A549 (cell line): Measurements from ENCODE around the gene FILIP1L. TPM values are rescaled to one million over a fixed set of nuclear protein-coding genes. Genes with fewer than 3 reads are reported as not detected.

Experiments
- ATAC-seq, 2 experiments: fragments of 200-7000 bp in 1 of 2; fragments of >200 bp in 1 of 2; cut with Nextera tagmentation in 1 of 2; cut with Tn5 transposase in 1 of 2; 3 replicates each; pipeline versions ENCODE4 v1.8.0 to v1.9.1; 2018 to 2020; ENCODE audit warnings: mild to moderate bottlenecking in 1 of 2, moderate library complexity in 1 of 2
- CTCF ChIA-PET: fragments of 300-600 bp; sonication (Branson Sonifier 250); formaldehyde crosslinking; extraction: SDS; loops from one replicate; lab custom pipeline; 2021; ENCODE audit warnings: antibody characterized with exemption, inconsistent platforms; lab: Yijun Ruan, JAX
- POLR2A ChIA-PET: fragments of 350-600 bp; formaldehyde crosslinking; extraction: SDS; loops from one replicate; lab custom pipeline; 2021; ENCODE audit warnings: antibody characterized with exemption, inconsistent platforms; lab: Yijun Ruan, JAX
- DNase-seq, 2 experiments: peaks; one replicate each; pipeline versions ENCODE4 v3.0.0 to v3.0.0-alpha.2; 2011 to 2016; ENCODE audit warnings: low read depth in 1 of 2, low spot score in 1 of 2
- FAIRE-seq: peaks from 2 replicates; lab custom pipeline; 2011; peaks lifted over from hg19 to GRCh38; lab: Jason Lieb, UNC
- H3K27ac ChIP-seq, 2 experiments: fragments of >200 bp; sonication (Bioruptor Twin); formaldehyde crosslinking; 3 replicates each; pipeline ENCODE4 v1.5.1; 2016 to 2017
- H3K4me1 ChIP-seq: fragments of >200 bp; sonication (Bioruptor Twin); formaldehyde crosslinking; 3 replicates; pipeline ENCODE4 v1.6.1; 2016
- H3K4me2 ChIP-seq: fragments of >200 bp; sonication (Bioruptor Twin); formaldehyde crosslinking; 3 replicates; pipeline ENCODE4 v1.6.1; 2016
- H3K4me3 ChIP-seq: fragments of >200 bp; sonication (Bioruptor Twin); formaldehyde crosslinking; 3 replicates; pipeline ENCODE4 v1.5.1; 2016
- H3K9me3 ChIP-seq: fragments of >200 bp; sonication (Bioruptor Twin); formaldehyde crosslinking; 3 replicates; pipeline ENCODE4 v1.6.1; 2016
- BCL3 ChIP-seq: fragments of >200 bp; sonication (Bioruptor Twin); formaldehyde crosslinking; IDR thresholded peaks from 3 replicates; pipeline ENCODE4 v1.6.1; 2016
- CBX2 ChIP-seq: fragments of 200-600 bp; sonication (generic); IDR thresholded peaks from 2 replicates; pipeline ENCODE4 v1.6.1; 2016; ENCODE audit warnings: low read depth, mild to moderate bottlenecking, borderline replicate concordance
- CEBPB ChIP-seq, 2 experiments: fragments of >200 bp in 1 of 2; sonication (Bioruptor Twin) in 1 of 2; formaldehyde crosslinking in 1 of 2; IDR thresholded peaks; 2 replicates each; pipeline ENCODE4 v1.6.1; 2012 to 2016
- CHD4 ChIP-seq: fragments of 200-600 bp; sonication (generic); IDR thresholded peaks from 2 replicates; pipeline ENCODE4 v1.6.1; 2016; ENCODE audit warnings: antibody characterized with exemption, mild to moderate bottlenecking, borderline replicate concordance
- CTCF ChIP-seq: fragments of >200 bp; sonication (Bioruptor Twin); formaldehyde crosslinking; IDR thresholded peaks from 3 replicates; pipeline ENCODE4 v1.5.1; 2016
- ELK1 ChIP-seq: fragments of 150-350 bp; IDR thresholded peaks from 2 replicates; pipeline ENCODE4 v1.6.1; 2014; ENCODE audit warnings: low read depth, mild to moderate bottlenecking, low read length
- GATA3 ChIP-seq: IDR thresholded peaks from 2 replicates; pipeline ENCODE4 v1.6.1; 2012; ENCODE audit warnings: borderline replicate concordance
- HEYL ChIP-seq: fragments of 250-450 bp; sonication (Bioruptor Pico); IDR thresholded peaks from 2 replicates; pipeline ENCODE4 v1.8.0; 2021; ENCODE audit warnings: mild to moderate bottlenecking, moderate library complexity
- HOXA7 ChIP-seq: fragments of 250-450 bp; sonication (Bioruptor Pico); IDR thresholded peaks from 2 replicates; pipeline ENCODE4 v1.5.0; 2020; ENCODE audit warnings: mild to moderate bottlenecking, moderate library complexity
- HOXB13 ChIP-seq: fragments of 250-450 bp; sonication (Bioruptor Pico); IDR thresholded peaks from 2 replicates; pipeline ENCODE4 v1.5.0; 2020; ENCODE audit warnings: low read depth, mild to moderate bottlenecking, moderate library complexity
- HOXB5 ChIP-seq: fragments of 250-450 bp; sonication (Bioruptor Pico); IDR thresholded peaks from 2 replicates; pipeline ENCODE4 v1.5.0; 2020; ENCODE audit warnings: mild to moderate bottlenecking, moderate library complexity
- KDM1A ChIP-seq: fragments of 200-600 bp; sonication (generic); IDR thresholded peaks from 2 replicates; pipeline ENCODE4 v1.6.1; 2016; ENCODE audit warnings: low read depth, mild to moderate bottlenecking
- KDM5A ChIP-seq: fragments of 200-600 bp; sonication (generic); IDR thresholded peaks from 2 replicates; pipeline ENCODE4 v1.6.1; 2016; ENCODE audit warnings: antibody characterized with exemption, mild to moderate bottlenecking
- MAX ChIP-seq: IDR thresholded peaks from 2 replicates; pipeline ENCODE4 v1.6.1; 2012
- MAZ ChIP-seq: fragments of 150-350 bp; IDR thresholded peaks from 2 replicates; pipeline ENCODE4 v1.6.1; 2014; ENCODE audit warnings: antibody characterized with exemption, low read depth, low read length, borderline replicate concordance
- MYC ChIP-seq: IDR thresholded peaks from 2 replicates; pipeline ENCODE4 v1.6.1; 2012; ENCODE audit warnings: mild to moderate bottlenecking, inconsistent platforms, low read length, improper control_type of control experiment, borderline replicate concordance
- NPAS2 ChIP-seq: fragments of 250-450 bp; sonication (Bioruptor Pico); IDR thresholded peaks from 2 replicates; pipeline ENCODE4 v1.8.0; 2022; ENCODE audit warnings: mild to moderate bottlenecking, moderate library complexity, borderline replicate concordance
- PHF8 ChIP-seq: fragments of 200-600 bp; sonication (generic); IDR thresholded peaks from 2 replicates; pipeline ENCODE4 v1.6.1; 2016; ENCODE audit warnings: low read depth, mild to moderate bottlenecking, antibody characterized with exemption, moderate library complexity, borderline replicate concordance
- POLR2A ChIP-seq: IDR thresholded peaks from 2 replicates; pipeline ENCODE4 v1.6.1; 2012; ENCODE audit warnings: mild to moderate bottlenecking, low read length
- RCOR1 ChIP-seq: fragments of 150-350 bp; IDR thresholded peaks from 2 replicates; pipeline ENCODE4 v1.6.1; 2014; ENCODE audit warnings: antibody characterized with exemption, low read length, low read depth
- RFX5 ChIP-seq: fragments of 450-650 bp; IDR thresholded peaks from 2 replicates; pipeline ENCODE4 v1.7.1; 2014; ENCODE audit warnings: antibody characterized with exemption, mild to moderate bottlenecking, moderate library complexity
- SMC3 ChIP-seq: fragments of >200 bp; sonication (Bioruptor Twin); formaldehyde crosslinking; IDR thresholded peaks from 3 replicates; pipeline ENCODE4 v1.6.1; 2018; ENCODE audit warnings: inconsistent platforms
- SREBF2 ChIP-seq: fragments of 450-650 bp; IDR thresholded peaks from 2 replicates; pipeline ENCODE4 v1.6.1; 2014; ENCODE audit warnings: mild to moderate bottlenecking, moderate library complexity
- TP53 ChIP-seq: fragments of 250-450 bp; sonication (Bioruptor Pico); IDR thresholded peaks from 2 replicates; pipeline ENCODE4 v1.5.0; 2021; ENCODE audit warnings: mild to moderate bottlenecking, moderate library complexity
- ZSCAN20 ChIP-seq: fragments of 250-450 bp; sonication (Bioruptor Pico); IDR thresholded peaks from 2 replicates; pipeline ENCODE4 v1.8.0; 2022; ENCODE audit warnings: mild to moderate bottlenecking, moderate library complexity
- WGBS: methylation state at CpG from one replicate; pipeline ENCODE4 v1.1.6; 2017; ENCODE audit errors: missing lambda C conversion rate; 5-methylcytosine and 5-hydroxymethylcytosine counted together
- polyA plus RNA-seq, 4 experiments: library from polyadenylated mRNA; depleted of rRNA in 3 of 4; stranded (reverse); fragments of >200 nt; fragmentation: RNase III in 1 of 4; extraction: RNeasy Plus Mini Kit Qiagen cat#74134 plus additional on column Dnase treatment in 1 of 4; gene quantifications; 2 replicates in 3 of 4; 3 replicates in 1 of 4; pipeline ENCODE4 v1.2.3, GENCODE V29; 2011 to 2017
- TF ChIP-seq, protein P1 (sequence below): IDR thresholded peaks from 2 replicates; pipeline ENCODE4 v1.6.1; 2012
- TF ChIP-seq, protein P2 (sequence below): fragments of >200 bp; sonication (Bioruptor Twin); formaldehyde crosslinking; IDR thresholded peaks from 2 replicates; pipeline ENCODE4 v1.6.1; 2016

Gene FILIP1L
- polyA plus RNA-seq, 2 of the 4 experiments (the other 2 are of a cell fraction), result 0.19 to 0.45 TPM

DNA sequence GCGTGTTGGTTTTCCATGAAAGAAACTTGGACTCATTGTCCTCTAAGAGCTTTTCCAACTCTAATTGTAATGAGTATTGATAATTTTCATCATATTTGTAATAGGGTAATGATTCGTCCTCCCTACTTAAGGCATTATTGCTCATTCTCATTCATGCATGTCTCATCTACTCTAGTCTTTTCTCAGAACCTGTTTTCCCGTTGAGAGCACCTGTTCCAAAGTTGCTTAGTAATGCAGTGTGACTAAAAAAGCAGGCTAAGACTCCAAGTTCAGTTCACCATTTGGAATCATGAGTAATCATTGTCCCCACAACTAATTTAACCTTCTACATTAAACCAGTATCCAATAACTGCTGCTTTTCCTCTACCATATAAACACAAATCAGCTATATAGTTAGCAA, 84.0 kb downstream of the FILIP1L start:
- POLR2A ChIA-PET, result no interaction called here
- no peak for ATAC-seq

GRCh38 chr3:100029689-100030088, 84.6 kb downstream of the FILIP1L start:
- TF ChIP-seq CBX2 (no peak), MAX (no peak), MAZ (no peak), SREBF2 (no peak), CEBPB (IDR thresholded peaks at IDR 0.05) (no peak), MYC (no peak), BCL3 (no peak), HOXA7 (CRISPR knock-in tag) (no peak)
- WGBS, result 82% methylated on average over 2 of the region's 2 CpGs
- no peaks in the 10 kb centered on the region for H3K9me3 ChIP-seq
- H3K4me2 ChIP-seq, result no peak overlapping the region
- CTCF ChIA-PET, result interaction anchor here (1.2 kb wide), 1 partner anchor 183 kb away, joined by 4 read pairs; no protein-coding TSS in a partner anchor
- POLR2A ChIA-PET, result no interaction called here
- no peak overlapping the region for H3K27ac ChIP-seq
- FAIRE-seq (no peak), ATAC-seq (no peak), DNase-seq (no peak)
- H3K4me3 ChIP-seq, result no peak overlapping the region
- peaks cover 31% of the 10 kb centered on the region for H3K4me1 ChIP-seq

More for the DNA sequence above, 84.0 kb downstream of the FILIP1L start:
- TF ChIP-seq HOXB13 (CRISPR knock-in tag) (no peak), POLR2A (no peak), MYC (no peak), KDM5A (no peak), ZSCAN20 (CRISPR knock-in tag) (no peak), NPAS2 (CRISPR knock-in tag) (no peak), KDM1A (no peak)
- TF ChIP-seq, protein P1, sequence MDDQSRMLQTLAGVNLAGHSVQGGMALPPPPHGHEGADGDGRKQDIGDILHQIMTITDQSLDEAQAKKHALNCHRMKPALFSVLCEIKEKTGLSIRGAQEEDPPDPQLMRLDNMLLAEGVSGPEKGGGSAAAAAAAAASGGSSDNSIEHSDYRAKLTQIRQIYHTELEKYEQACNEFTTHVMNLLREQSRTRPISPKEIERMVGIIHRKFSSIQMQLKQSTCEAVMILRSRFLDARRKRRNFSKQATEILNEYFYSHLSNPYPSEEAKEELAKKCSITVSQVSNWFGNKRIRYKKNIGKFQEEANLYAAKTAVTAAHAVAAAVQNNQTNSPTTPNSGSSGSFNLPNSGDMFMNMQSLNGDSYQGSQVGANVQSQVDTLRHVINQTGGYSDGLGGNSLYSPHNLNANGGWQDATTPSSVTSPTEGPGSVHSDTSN, result no peak
- H3K4me1 ChIP-seq, result peaks cover 31% of the 10 kb centered on the region
- DNase-seq, result no peak
- H3K4me3 ChIP-seq, result no peak overlapping the region
- no peak overlapping the region for H3K4me2 ChIP-seq
- H3K27ac ChIP-seq, result no peak overlapping the region
- FAIRE-seq, result no peak
- 82% methylated on average over 3 of the region's 3 CpGs for WGBS
- CTCF ChIA-PET, result interaction anchor here (0.6 kb wide), 1 partner anchor 18 kb away, joined by 3 read pairs; no protein-coding TSS in a partner anchor
- H3K9me3 ChIP-seq, result no peaks in the 10 kb centered on the region

- POLR2A ChIA-PET, result no interaction called here
- FAIRE-seq (no peak), ATAC-seq (no peak), DNase-seq (no peak)
- no peak overlapping the region for H3K4me2 ChIP-seq
- 98% methylated on average over 1 of the region's 1 CpG for WGBS
- H3K4me1 ChIP-seq, result peaks cover 26% of the 10 kb centered on the region
- no peak overlapping the region for H3K27ac ChIP-seq
- H3K9me3 ChIP-seq, result no peaks in the 10 kb centered on the region
- TF ChIP-seq RFX5, result no peak
- no peak for TF ChIP-seq CEBPB (IDR thresholded peaks at IDR 0.05)
- TF ChIP-seq SMC3, result no peak
- no peak for TF ChIP-seq CHD4
- no peak for TF ChIP-seq HEYL (CRISPR knock-in tag)
- no peak for TF ChIP-seq HOXB5 (CRISPR knock-in tag)
- no peak for TF ChIP-seq RCOR1
- no peak for TF ChIP-seq TP53 (CRISPR knock-in tag)
- no peak for TF ChIP-seq ELK1
- no peak for TF ChIP-seq MAX
- TF ChIP-seq CTCF, result no peak
- no peak for TF ChIP-seq HOXA7 (CRISPR knock-in tag)
- TF ChIP-seq PHF8, result no peak
- TF ChIP-seq, protein P2, sequence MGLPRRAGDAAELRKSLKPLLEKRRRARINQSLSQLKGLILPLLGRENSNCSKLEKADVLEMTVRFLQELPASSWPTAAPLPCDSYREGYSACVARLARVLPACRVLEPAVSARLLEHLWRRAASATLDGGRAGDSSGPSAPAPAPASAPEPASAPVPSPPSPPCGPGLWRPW, result no peak
- no peak for TF ChIP-seq GATA3
- H3K4me3 ChIP-seq, result no peak overlapping the region
- CTCF ChIA-PET, result interaction anchor here (0.9 to 1.2 kb wide), 2 partner anchors 182 to 186 kb away, joined by 3 to 4 read pairs; no protein-coding TSS in a partner anchor
These were observed 85.2 kb downstream of the FILIP1L start for GRCh38 chr3:100029052-100029451.
